Measurements from ENCODE around the gene OR6X1. TPM values are rescaled to one million over a fixed set of nuclear protein-coding genes. Genes with fewer than 3 reads are reported as not detected.

OR6X1 gene, protein sequence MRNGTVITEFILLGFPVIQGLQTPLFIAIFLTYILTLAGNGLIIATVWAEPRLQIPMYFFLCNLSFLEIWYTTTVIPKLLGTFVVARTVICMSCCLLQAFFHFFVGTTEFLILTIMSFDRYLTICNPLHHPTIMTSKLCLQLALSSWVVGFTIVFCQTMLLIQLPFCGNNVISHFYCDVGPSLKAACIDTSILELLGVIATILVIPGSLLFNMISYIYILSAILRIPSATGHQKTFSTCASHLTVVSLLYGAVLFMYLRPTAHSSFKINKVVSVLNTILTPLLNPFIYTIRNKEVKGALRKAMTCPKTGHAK
- total RNA-seq (2022): not detected in 2 replicates
- not detected for Bru-seq, nascent RNA
- not detected for BruChase-seq, experiment 1, labeled RNA remaining after a 6-hour chase
- BruChase-seq, experiment 2, labeled RNA remaining after a 2-hour chase: not detected
- long read RNA-seq: 0 reads

DNA sequence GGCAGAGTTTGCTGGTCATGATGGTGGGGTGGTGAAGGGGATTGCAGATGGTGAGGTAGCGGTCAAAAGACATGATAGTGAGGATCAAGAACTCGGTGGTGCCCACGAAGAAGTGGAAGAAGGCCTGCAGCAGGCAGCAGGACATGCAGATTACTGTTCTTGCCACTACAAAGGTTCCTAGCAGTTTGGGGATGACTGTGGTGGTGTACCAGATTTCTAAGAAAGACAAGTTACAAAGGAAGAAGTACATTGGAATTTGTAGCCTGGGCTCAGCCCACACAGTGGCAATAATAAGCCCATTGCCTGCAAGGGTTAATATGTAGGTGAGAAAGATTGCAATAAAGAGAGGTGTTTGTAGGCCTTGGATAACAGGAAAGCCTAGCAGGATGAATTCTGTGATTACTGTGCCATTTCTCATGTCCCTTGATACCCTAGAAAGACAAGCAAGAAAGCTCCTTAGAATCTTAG is at the start of gene OR6X1:
OR6X1 (minus strand) TSS at position 418 of the 468 bp plus-strand sequence; CDS start at position 418, 0 bp downstream.
- Mint-ChIP-seq H3K36me3 (ENCODE audit: insufficient read depth, unreplicated experiment) (no peaks in the 10 kb centered on the region), H3K27me3 (ENCODE audit: unreplicated experiment) (peaks cover 35% of the 10 kb centered on the region), H3K4me1 (ENCODE audit: low read depth, unreplicated experiment) (no peaks in the 10 kb centered on the region), H3K9me3 (ENCODE audit: low read depth, unreplicated experiment) (no peaks in the 10 kb centered on the region), H3K27ac (ENCODE audit: unreplicated experiment) (no peak within 1 kb of the TSS), H3K4me3 (ENCODE audit: low read depth, unreplicated experiment) (no peak within 1 kb of the TSS)
- no peak for DNase-seq
- TF ChIP-seq, protein P1, sequence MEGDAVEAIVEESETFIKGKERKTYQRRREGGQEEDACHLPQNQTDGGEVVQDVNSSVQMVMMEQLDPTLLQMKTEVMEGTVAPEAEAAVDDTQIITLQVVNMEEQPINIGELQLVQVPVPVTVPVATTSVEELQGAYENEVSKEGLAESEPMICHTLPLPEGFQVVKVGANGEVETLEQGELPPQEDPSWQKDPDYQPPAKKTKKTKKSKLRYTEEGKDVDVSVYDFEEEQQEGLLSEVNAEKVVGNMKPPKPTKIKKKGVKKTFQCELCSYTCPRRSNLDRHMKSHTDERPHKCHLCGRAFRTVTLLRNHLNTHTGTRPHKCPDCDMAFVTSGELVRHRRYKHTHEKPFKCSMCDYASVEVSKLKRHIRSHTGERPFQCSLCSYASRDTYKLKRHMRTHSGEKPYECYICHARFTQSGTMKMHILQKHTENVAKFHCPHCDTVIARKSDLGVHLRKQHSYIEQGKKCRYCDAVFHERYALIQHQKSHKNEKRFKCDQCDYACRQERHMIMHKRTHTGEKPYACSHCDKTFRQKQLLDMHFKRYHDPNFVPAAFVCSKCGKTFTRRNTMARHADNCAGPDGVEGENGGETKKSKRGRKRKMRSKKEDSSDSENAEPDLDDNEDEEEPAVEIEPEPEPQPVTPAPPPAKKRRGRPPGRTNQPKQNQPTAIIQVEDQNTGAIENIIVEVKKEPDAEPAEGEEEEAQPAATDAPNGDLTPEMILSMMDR (IDR thresholded peaks at IDR 0.05; ENCODE audit: unreplicated experiment): no peak
- intact Hi-C loops (cut with micrococcal nuclease; ENCODE audit: unreplicated experiment): no loop called here
- CTCF ChIA-PET: no interaction called here
- no TSS peak for BruUV-seq (replicated peaks)

DNA sequence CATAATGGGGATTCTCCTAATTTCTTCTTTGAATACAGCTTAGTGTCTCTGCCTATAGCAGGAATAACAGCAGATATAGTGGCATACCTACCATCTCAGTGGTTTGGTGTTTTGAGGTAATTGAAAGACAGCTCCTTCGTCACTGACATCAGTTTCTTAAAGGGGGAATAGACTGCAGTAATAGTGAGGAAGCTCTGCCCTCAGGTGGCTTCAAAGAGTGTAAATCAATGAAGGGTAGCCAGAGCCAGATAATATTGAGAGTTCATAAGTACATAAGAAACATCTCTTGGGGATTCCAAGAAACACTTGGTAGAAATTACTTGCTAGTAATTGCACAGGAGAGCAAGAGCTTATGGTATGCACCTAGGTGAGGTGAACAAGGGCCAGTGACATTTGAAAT is 47.4 kb upstream of the OR6X1 start:
- Mint-ChIP-seq H3K4me1 (ENCODE audit: low read depth, unreplicated experiment) (no peaks in the 10 kb centered on the region), H3K9me3 (ENCODE audit: low read depth, unreplicated experiment) (no peaks in the 10 kb centered on the region), H3K4me3 (ENCODE audit: low read depth, unreplicated experiment) (no peak overlapping the region), H3K27me3 (ENCODE audit: unreplicated experiment) (no peaks in the 10 kb centered on the region), H3K36me3 (ENCODE audit: insufficient read depth, unreplicated experiment) (no peaks in the 10 kb centered on the region), H3K27ac (ENCODE audit: unreplicated experiment) (no peak overlapping the region)
- intact Hi-C loops (cut with micrococcal nuclease; ENCODE audit: unreplicated experiment): no loop called here
- no TSS peak for BruUV-seq (replicated peaks)
- CTCF ChIA-PET: no interaction called here
- TF ChIP-seq, protein P1 (IDR thresholded peaks at IDR 0.05; ENCODE audit: unreplicated experiment): no peak
- DNase-seq: no peak

DNA sequence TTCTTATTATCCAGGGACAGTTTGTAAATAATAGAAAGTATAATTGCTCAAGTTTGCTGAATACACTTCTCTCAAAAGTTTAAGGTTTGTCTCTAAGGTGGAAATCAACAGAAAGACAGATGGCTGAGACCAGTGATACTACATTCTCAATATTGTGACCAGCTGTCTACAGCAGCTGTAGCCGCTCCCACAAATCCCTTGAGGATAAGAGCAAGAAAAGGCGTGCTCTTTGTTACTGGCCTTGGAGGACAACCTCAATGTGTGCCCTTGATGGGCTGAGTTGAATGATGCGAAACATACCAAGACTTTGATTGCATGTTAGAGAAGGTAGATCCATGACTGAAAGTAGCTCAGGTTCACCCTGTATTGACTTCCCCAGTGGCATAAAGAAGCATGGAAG is 45.7 kb upstream of the OR6X1 start:
- intact Hi-C loops (cut with micrococcal nuclease; ENCODE audit: unreplicated experiment): no loop called here
- no peaks in the 10 kb centered on the region for H3K9me3 Mint-ChIP-seq (ENCODE audit: low read depth, unreplicated experiment)
- CTCF ChIA-PET: no interaction called here
- BruUV-seq (replicated peaks): no TSS peak
- no peak overlapping the region for H3K4me3 Mint-ChIP-seq (ENCODE audit: low read depth, unreplicated experiment)
- DNase-seq: no peak
- H3K27ac Mint-ChIP-seq (ENCODE audit: unreplicated experiment): no peak overlapping the region
- H3K36me3 Mint-ChIP-seq (ENCODE audit: insufficient read depth, unreplicated experiment): no peaks in the 10 kb centered on the region
- H3K27me3 Mint-ChIP-seq (ENCODE audit: unreplicated experiment): no peaks in the 10 kb centered on the region
- no peaks in the 10 kb centered on the region for H3K4me1 Mint-ChIP-seq (ENCODE audit: low read depth, unreplicated experiment)
- TF ChIP-seq, protein P1 (IDR thresholded peaks at IDR 0.05; ENCODE audit: unreplicated experiment): no peak

DNA sequence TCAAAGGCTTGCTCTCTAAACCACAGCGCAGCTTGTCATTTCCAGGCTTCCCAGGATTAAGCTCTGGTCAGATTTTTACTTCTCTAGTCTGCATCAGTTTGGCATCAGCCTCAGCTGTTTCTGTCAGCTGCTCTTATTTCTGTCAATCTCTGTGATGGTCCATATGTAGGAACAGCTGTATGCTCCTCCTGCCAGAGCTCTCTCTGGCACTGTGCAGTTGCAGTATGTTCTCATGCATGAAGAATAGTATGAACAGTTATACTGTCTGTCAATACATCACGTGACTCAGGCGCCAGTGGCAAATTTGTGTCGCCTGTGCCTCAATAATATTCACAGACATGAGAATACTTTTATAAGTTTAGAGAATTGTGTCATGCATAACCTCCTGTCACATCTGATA is 45.1 kb upstream of the OR6X1 start:
- DNase-seq: no peak
- TF ChIP-seq, protein P1 (IDR thresholded peaks at IDR 0.05; ENCODE audit: unreplicated experiment): no peak
- BruUV-seq (replicated peaks): no TSS peak
- Mint-ChIP-seq H3K36me3 (ENCODE audit: insufficient read depth, unreplicated experiment) (no peaks in the 10 kb centered on the region), H3K4me3 (ENCODE audit: low read depth, unreplicated experiment) (no peak overlapping the region), H3K27me3 (ENCODE audit: unreplicated experiment) (no peaks in the 10 kb centered on the region), H3K9me3 (ENCODE audit: low read depth, unreplicated experiment) (no peaks in the 10 kb centered on the region), H3K27ac (ENCODE audit: unreplicated experiment) (no peak overlapping the region), H3K4me1 (ENCODE audit: low read depth, unreplicated experiment) (no peaks in the 10 kb centered on the region)
- CTCF ChIA-PET: no interaction called here
- intact Hi-C loops (cut with micrococcal nuclease; ENCODE audit: unreplicated experiment): no loop called here

Measured in Calu3 (cell line).